ENCODE measurements around the gene ZGLP1.

GRCh38 chr19:10334588-10335351 is 25.2 kb upstream of the ZGLP1 start:
- peak in 1 of 6 experiments; percentile 8 for TF ChIP-seq CTCF (IDR thresholded peaks at IDR 0.05)
- TF ChIP-seq POLR2A (IDR thresholded peaks at IDR 0.05): peak in 1 of 2 donors; percentile 74
